Left ventricle myocardium inferior (tissue), 1 donor: ENCODE data around the gene NEMP2. TPM values are rescaled to one million over a fixed set of nuclear protein-coding genes. Genes with fewer than 3 reads are reported as not detected.
"Not testable (repeated sequence)": the region's sequence is repeated elsewhere in the genome, so short reads cannot be mapped to it uniquely, and the experiment has no call there.

Source experiments
- DNase-seq: peaks from one replicate; pipeline ENCODE4 v3.0.0-alpha.2; 2020
- H3K27ac ChIP-seq: fragments of 200-600 bp; replicated peaks from 2 replicates; pipeline ENCODE4 v1.8.0; 2021
- H3K27me3 ChIP-seq: fragments of 200-600 bp; 2 replicates; pipeline ENCODE4 v1.8.0; 2021; ENCODE audit warnings: low read depth
- H3K36me3 ChIP-seq: fragments of 200-600 bp; 2 replicates; pipeline ENCODE4 v1.8.0; 2021
- H3K4me1 ChIP-seq: fragments of 200-600 bp; 2 replicates; pipeline ENCODE4 v1.8.0; 2021
- H3K4me3 ChIP-seq: fragments of 200-600 bp; 2 replicates; pipeline ENCODE4 v1.8.0; 2021; ENCODE audit warnings: mild to moderate bottlenecking, moderate library complexity
- H3K9me3 ChIP-seq: fragments of 200-600 bp; replicated peaks from 2 replicates; pipeline ENCODE4 v1.8.0; 2021
- intact Hi-C: fragments of 100-400 bp; cut with micrococcal nuclease; formaldehyde crosslinking; loops from one replicate; pipeline ENCODE4 v1.11.0; 2022
- total RNA-seq: library from RNA; stranded (reverse); fragmentation: NEBNext Ultra II Directional; extraction: Animal tissue kit (Norgen Biotek cat#: 25700); gene quantifications from one replicate; pipeline ENCODE4 v1.2.1, GENCODE V29; 2021
- TF ChIP-seq, protein P1 (sequence below): fragments of 200-600 bp; IDR thresholded peaks from 2 replicates; pipeline ENCODE4 v1.8.0; 2021; ENCODE audit warnings: antibody characterized with exemption, mild to moderate bottlenecking, borderline replicate concordance
- donor health status: DM: no; HTN: yes; CAD: no; lungs with severe emphysema.

Gene NEMP2
- total RNA-seq, 1 donor from 2014 or later: 1.5 TPM

GRCh38 chr2:190501702-190502407 is 32.7 kb downstream of the NEMP2 start:
- Histone ChIP-seq H3K4me1 (peaks cover 23% of the 10 kb centered on the region), H3K9me3 (no peaks in the 10 kb centered on the region), H3K36me3 (peaks cover 49% of the 10 kb centered on the region), H3K4me3 (no peak overlapping the region), H3K27me3 (no peaks in the 10 kb centered on the region), H3K27ac (peak overlapping the region; percentile 34)
- intact Hi-C loops: no loop called here
- no peak for DNase-seq
- TF ChIP-seq, protein P1, sequence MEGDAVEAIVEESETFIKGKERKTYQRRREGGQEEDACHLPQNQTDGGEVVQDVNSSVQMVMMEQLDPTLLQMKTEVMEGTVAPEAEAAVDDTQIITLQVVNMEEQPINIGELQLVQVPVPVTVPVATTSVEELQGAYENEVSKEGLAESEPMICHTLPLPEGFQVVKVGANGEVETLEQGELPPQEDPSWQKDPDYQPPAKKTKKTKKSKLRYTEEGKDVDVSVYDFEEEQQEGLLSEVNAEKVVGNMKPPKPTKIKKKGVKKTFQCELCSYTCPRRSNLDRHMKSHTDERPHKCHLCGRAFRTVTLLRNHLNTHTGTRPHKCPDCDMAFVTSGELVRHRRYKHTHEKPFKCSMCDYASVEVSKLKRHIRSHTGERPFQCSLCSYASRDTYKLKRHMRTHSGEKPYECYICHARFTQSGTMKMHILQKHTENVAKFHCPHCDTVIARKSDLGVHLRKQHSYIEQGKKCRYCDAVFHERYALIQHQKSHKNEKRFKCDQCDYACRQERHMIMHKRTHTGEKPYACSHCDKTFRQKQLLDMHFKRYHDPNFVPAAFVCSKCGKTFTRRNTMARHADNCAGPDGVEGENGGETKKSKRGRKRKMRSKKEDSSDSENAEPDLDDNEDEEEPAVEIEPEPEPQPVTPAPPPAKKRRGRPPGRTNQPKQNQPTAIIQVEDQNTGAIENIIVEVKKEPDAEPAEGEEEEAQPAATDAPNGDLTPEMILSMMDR: no peak

DNA sequence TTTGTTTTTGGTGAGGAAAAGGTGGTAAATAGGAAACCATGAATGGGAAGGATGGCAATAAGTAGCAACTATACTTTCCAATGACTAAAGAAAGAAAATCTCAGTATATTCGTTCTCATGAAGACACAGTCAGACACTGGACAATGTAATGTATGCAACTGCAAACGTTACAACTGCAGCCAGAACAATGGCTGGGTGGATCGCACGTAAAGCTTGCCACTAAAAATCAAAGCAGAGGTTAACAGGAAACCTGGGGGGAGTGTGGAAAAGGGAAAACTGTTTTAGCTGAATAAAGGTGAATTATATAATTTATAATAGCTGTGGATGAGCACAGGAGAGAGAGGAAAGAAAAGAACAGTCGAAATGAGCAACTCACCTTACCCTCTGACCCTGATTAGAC is 33.3 kb downstream of the NEMP2 start:
- intact Hi-C loops: no loop called here
- peaks cover 19% of the 10 kb centered on the region for H3K4me1 ChIP-seq

DNA sequence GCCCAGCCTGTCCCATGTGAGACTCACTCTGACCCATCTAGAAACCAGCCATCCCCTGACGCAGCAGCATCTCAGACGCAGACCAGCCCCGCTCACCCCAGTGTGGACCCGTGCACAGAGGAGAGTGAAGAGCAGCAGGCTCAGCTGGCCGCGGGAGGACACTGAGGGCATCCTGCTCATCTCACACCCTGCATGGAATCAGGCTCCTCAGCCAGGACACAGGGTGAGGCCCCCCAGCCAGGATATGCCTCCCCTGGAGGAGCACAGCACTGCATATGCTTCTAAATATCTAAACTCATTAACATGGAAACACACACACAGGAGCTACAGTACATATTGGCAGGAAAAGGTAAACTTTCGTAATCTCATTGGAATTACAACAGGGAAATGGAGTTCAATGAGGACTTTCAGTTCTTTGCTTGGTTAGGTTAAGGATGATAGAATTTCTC is 34.4 kb downstream of the NEMP2 start:
- no peak overlapping the region for H3K4me3 ChIP-seq
- intact Hi-C loops: no loop called here
- peak overlapping the region; percentile 37 for H3K27ac ChIP-seq
- peaks cover 47% of the 10 kb centered on the region for H3K36me3 ChIP-seq
- H3K9me3 ChIP-seq: no peaks in the 10 kb centered on the region
- DNase-seq: no peak
- H3K4me1 ChIP-seq: peaks cover 19% of the 10 kb centered on the region
- no peaks in the 10 kb centered on the region for H3K27me3 ChIP-seq
- TF ChIP-seq, protein P1: no peak

More for the DNA sequence above, 33.3 kb downstream of the NEMP2 start:
- TF ChIP-seq, protein P1: no peak
- Histone ChIP-seq H3K27ac (peak overlapping the region; percentile 28), H3K36me3 (peaks cover 49% of the 10 kb centered on the region), H3K9me3 (no peaks in the 10 kb centered on the region), H3K4me3 (no peak overlapping the region), H3K27me3 (no peaks in the 10 kb centered on the region)
- DNase-seq: no peak

DNA sequence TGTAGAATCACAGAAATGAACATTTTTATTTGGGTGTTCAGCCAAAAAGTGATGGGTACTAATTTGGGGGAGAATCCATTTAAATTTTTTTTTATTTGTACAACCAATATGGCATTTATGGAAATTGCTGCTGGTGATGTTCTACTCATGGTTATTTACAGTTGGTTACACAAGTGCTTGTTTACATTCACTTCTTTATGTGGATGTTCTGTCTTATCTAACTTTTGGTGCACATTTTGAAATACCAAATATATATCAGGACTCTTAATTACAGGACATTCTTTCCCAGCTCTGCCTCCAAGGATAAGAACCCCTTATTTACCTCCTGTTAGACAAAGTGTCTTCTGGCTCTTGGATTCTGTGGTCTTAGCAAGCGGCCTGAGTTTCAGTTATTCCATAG is 35.2 kb downstream of the NEMP2 start:
- Histone ChIP-seq H3K36me3 (peaks cover 39% of the 10 kb centered on the region), H3K9me3 (no peaks in the 10 kb centered on the region), H3K27ac (no peak overlapping the region), H3K4me1 (peaks cover 19% of the 10 kb centered on the region), H3K4me3 (no peak overlapping the region), H3K27me3 (no peaks in the 10 kb centered on the region)
- TF ChIP-seq, protein P1: no peak
- intact Hi-C loops: loop anchor here (10.0 kb wide), 1 partner anchor 94 kb away; the partner anchor contains the start of gene MFSD6
- DNase-seq: no peak

- Histone ChIP-seq H3K4me3 (no peak overlapping the region), H3K27ac (no peak overlapping the region), H3K27me3 (no peaks in the 10 kb centered on the region), H3K4me1 (peaks cover 11% of the 10 kb centered on the region), H3K9me3 (no peaks in the 10 kb centered on the region), H3K36me3 (peaks cover 38% of the 10 kb centered on the region)
- TF ChIP-seq, protein P1: no peak
- intact Hi-C loops: loop anchor here (10.0 kb wide), 1 partner anchor 93 kb away; the partner anchor contains the start of gene MFSD6
- no peak for DNase-seq
Observed at GRCh38 chr2:190497428-190497827, 37.1 kb downstream of the NEMP2 start.

DNA sequence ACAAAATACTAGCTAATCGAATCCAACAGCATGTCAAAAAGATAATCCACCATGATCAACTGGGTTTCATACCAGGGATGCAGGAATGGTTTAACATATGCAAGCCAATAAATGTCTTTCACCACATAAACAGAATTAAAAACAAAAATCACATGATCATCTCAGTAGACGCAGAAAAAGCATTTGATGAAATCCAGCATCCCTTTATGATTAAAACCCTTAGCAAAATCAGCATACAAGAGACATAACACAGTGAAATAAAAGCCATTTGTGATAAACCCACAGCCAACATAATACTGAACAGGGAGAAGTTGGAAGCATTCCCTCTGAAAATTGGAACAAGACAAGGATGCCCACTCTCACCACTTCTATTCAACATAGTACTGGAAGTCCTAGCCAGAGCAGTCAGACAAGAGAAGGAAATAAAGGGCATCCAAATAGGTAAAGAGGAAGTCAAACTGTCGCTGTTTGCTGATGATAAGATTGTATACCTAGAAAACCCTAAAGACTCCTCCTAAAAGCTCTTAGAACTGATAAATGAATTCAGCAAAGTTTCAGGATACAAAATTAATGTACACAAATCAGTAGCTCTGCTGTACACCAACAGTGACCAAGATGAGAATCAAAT is 39.8 kb downstream of the NEMP2 start:
- not testable (repeated sequence) for H3K27me3 ChIP-seq, H3K9me3 ChIP-seq, H3K4me3 ChIP-seq, H3K4me1 ChIP-seq, H3K27ac ChIP-seq, DNase-seq
- intact Hi-C loops: loop anchor here (10.0 kb wide), 1 partner anchor 90 kb away; the partner anchor contains the start of gene MFSD6
- peaks cover 46% of the 10 kb centered on the region for H3K36me3 ChIP-seq
